Muscle of arm (tissue), 12 donors: ENCODE results near the gene NTRK3. TPM values are rescaled to one million over a fixed set of nuclear protein-coding genes. Genes with fewer than 3 reads are reported as not detected.
A peak's percentile ranks its signal among the peaks of the same experiment; 100 is the strongest.

ENCODE experiments used
- DNase-seq: peaks from one replicate; pipeline ENCODE4 v3.0.0-alpha.2; 2013
- polyA plus RNA-seq, 12 donors: library from polyadenylated mRNA; unstranded; fragments of 120-200 nt; gene quantifications; one replicate each; pipeline ENCODE4 v1.2.1, GENCODE V29; 2013; ENCODE audit not compliant: insufficient read length in 12 of 12

NTRK3 gene
- polyA plus RNA-seq, 12 donors: 2.6 to 11.9 (median 4.2) TPM; not detected in 1

- no peak for DNase-seq
These were observed 71.0 kb downstream of the NTRK3 start for GRCh38 chr15:88185584-88185983.

- DNase-seq: no peak
These were observed 74.9 kb downstream of the NTRK3 start for GRCh38 chr15:88181613-88182012.

GRCh38 chr15:88179562-88179961 is 77.0 kb downstream of the NTRK3 start:
- DNase-seq: no peak

- DNase-seq: no peak
These were observed 77.9 kb downstream of the NTRK3 start for GRCh38 chr15:88178631-88179030.

GRCh38 chr15:88177451-88177850 is 79.1 kb downstream of the NTRK3 start:
- DNase-seq: no peak

GRCh38 chr15:88174571-88174970 is 82.0 kb downstream of the NTRK3 start:
- peak; percentile 28 for DNase-seq

- DNase-seq: no peak
These were observed 90.2 kb downstream of the NTRK3 start for GRCh38 chr15:88166082-88166993.

GRCh38 chr15:88161636-88162035 is 94.9 kb downstream of the NTRK3 start:
- no peak for DNase-seq

- no peak for DNase-seq
These were observed 101.2 kb downstream of the NTRK3 start for GRCh38 chr15:88155310-88155709.

- no peak for DNase-seq
These were observed 103.9 kb downstream of the NTRK3 start for GRCh38 chr15:88152672-88153071.

GRCh38 chr15:88147760-88148159 is 108.8 kb downstream of the NTRK3 start:
- no peak for DNase-seq

- no peak for DNase-seq
These were observed 111.5 kb downstream of the NTRK3 start for GRCh38 chr15:88144921-88145653.

- no peak for DNase-seq
These were observed 114.4 kb downstream of the NTRK3 start for GRCh38 chr15:88142121-88142520.

- no peak for DNase-seq
These were observed 115.2 kb downstream of the NTRK3 start for GRCh38 chr15:88141269-88141889.

- no peak for DNase-seq
These were observed 116.1 kb downstream of the NTRK3 start for GRCh38 chr15:88140398-88140797.

- no peak for DNase-seq
These were observed 116.6 kb downstream of the NTRK3 start for GRCh38 chr15:88139936-88140335.

GRCh38 chr15:88133795-88134194 is 122.7 kb downstream of the NTRK3 start:
- no peak for DNase-seq

GRCh38 chr15:88132499-88132898 is 124.0 kb downstream of the NTRK3 start:
- DNase-seq: no peak

GRCh38 chr15:88131937-88132336 is 124.6 kb downstream of the NTRK3 start:
- DNase-seq: no peak

- peak; percentile 25 for DNase-seq
These were observed 129.1 kb downstream of the NTRK3 start for GRCh38 chr15:88127432-88127790.

GRCh38 chr15:88126695-88127431 is 129.7 kb downstream of the NTRK3 start:
- no peak for DNase-seq

GRCh38 chr15:88125576-88125975 is 131.0 kb downstream of the NTRK3 start:
- no peak for DNase-seq
